HepG2 (cell line): ENCODE data around the gene FAM118B. TPM values are rescaled to one million over a fixed set of nuclear protein-coding genes. Genes with fewer than 3 reads are reported as not detected.

ENCODE experiments used
- BCL6 ChIP-seq: IDR thresholded peaks from 2 replicates; pipeline ENCODE4 v1.6.1; 2016; ENCODE audit warnings: missing genetic modification reagents, missing compliant biosample characterization
- DPF2 ChIP-seq: sonication (generic); formaldehyde crosslinking; IDR thresholded peaks from 2 replicates; pipeline ENCODE4 v1.4.0; 2020; ENCODE audit warnings: mild to moderate bottlenecking, low read depth, missing genetic modification reagents, borderline replicate concordance
- GATAD2A ChIP-seq: IDR thresholded peaks from 2 replicates; pipeline ENCODE4 v1.6.1; 2016
- MEF2D ChIP-seq: sonication (generic); formaldehyde crosslinking; IDR thresholded peaks from 2 replicates; pipeline ENCODE4 v1.5.1; 2020; ENCODE audit warnings: mild to moderate bottlenecking, missing genetic modification reagents
- PPARG ChIP-seq: conservative IDR thresholded peaks from 2 replicates; pipeline ENCODE4 v1.6.1; 2016; ENCODE audit warnings: missing biosample characterization, missing genetic modification reagents
- SOX5 ChIP-seq: IDR thresholded peaks from 2 replicates; pipeline ENCODE4 v1.6.1; 2016; ENCODE audit warnings: borderline replicate concordance
- ZFP90 ChIP-seq: sonication (generic); formaldehyde crosslinking; IDR thresholded peaks from 2 replicates; pipeline ENCODE4 v1.8.0; 2022; ENCODE audit warnings: missing genetic modification reagents, mild to moderate bottlenecking, inconsistent platforms, borderline replicate concordance
- ZKSCAN1 ChIP-seq: fragments of 150-350 bp; IDR thresholded peaks from 2 replicates; pipeline ENCODE4 v1.6.1; 2014; ENCODE audit warnings: low read length
- ZMYM3 ChIP-seq: sonication (generic); formaldehyde crosslinking; IDR thresholded peaks from 2 replicates; pipeline ENCODE4 v1.5.1; 2020; ENCODE audit warnings: mild to moderate bottlenecking, missing genetic modification reagents
- ZNF124 ChIP-seq: sonication (generic); formaldehyde crosslinking; IDR thresholded peaks from 2 replicates; pipeline ENCODE4 v1.4.0; 2020; ENCODE audit warnings: missing genetic modification reagents
- ZNF253 ChIP-seq: sonication (generic); formaldehyde crosslinking; IDR thresholded peaks from 2 replicates; pipeline ENCODE4 v1.8.0; 2022; ENCODE audit warnings: mild to moderate bottlenecking, missing genetic modification reagents, borderline replicate concordance
- polyA plus RNA-seq, 8 experiments: library from polyadenylated mRNA; depleted of rRNA in 3 of 8; stranded (reverse) in 7 of 8; unstranded in 1 of 8; fragments of >200 nt; fragmentation: Illumina TruSeq in 4 of 8; extraction: Trizol in 4 of 8; gene quantifications; 2 replicates each; pipeline versions ENCODE4 v1.2.1 to v1.2.3, GENCODE V29; 2011 to 2016; ENCODE audit warnings: low read depth in 4 of 8, missing spikeins in 1 of 8, mixed read lengths in 1 of 8; ENCODE audit not compliant: insufficient read depth in 1 of 8
- total RNA-seq, 5 experiments: library from RNA; depleted of rRNA; stranded (reverse); fragments of >200 nt; fragmentation: Illumina TruSeq; extraction: Trizol; gene quantifications; 2 replicates each; pipeline ENCODE4 v1.2.3, GENCODE V29; 2016; ENCODE audit warnings: low read depth in 1 of 5
- TF ChIP-seq, protein P1 (sequence below): IDR thresholded peaks from 2 replicates; pipeline ENCODE4 v1.6.1; 2012; ENCODE audit warnings: inconsistent platforms
- TF ChIP-seq, protein P2 (sequence below): sonication (generic); formaldehyde crosslinking; conservative IDR thresholded peaks from 2 replicates; pipeline ENCODE4 v1.4.0; 2020; ENCODE audit warnings: mild to moderate bottlenecking, missing genetic modification reagents, moderate library complexity
- TF ChIP-seq, protein P3 (sequence below): sonication (generic); formaldehyde crosslinking; IDR thresholded peaks from 2 replicates; pipeline ENCODE4 v1.8.1; 2023; ENCODE audit warnings: mild to moderate bottlenecking, moderate library complexity, missing genetic modification reagents
- TF ChIP-seq, protein P4 (sequence below): sonication (generic); formaldehyde crosslinking; IDR thresholded peaks from 2 replicates; pipeline ENCODE4 v1.4.0; 2020; ENCODE audit warnings: missing genetic modification reagents
- TF ChIP-seq, protein P5 (sequence below): sonication (generic); formaldehyde crosslinking; IDR thresholded peaks from 2 replicates; pipeline ENCODE4 v1.8.1; 2023; ENCODE audit warnings: mild to moderate bottlenecking, missing genetic modification reagents
- TF ChIP-seq, protein P6 (sequence below): sonication (generic); formaldehyde crosslinking; IDR thresholded peaks from 2 replicates; pipeline ENCODE4 v1.4.0; 2020; ENCODE audit warnings: missing genetic modification reagents
- TF ChIP-seq, protein P7 (sequence below): sonication (generic); formaldehyde crosslinking; IDR thresholded peaks from 2 replicates; pipeline ENCODE4 v1.9.0; 2022; ENCODE audit warnings: low read depth, missing genetic modification reagents

Gene FAM118B
- total and polyA plus RNA-seq, 2 of the 13 experiments (the other 11 are each of a cell fraction or from before 2014, with no cell fraction given), result 10.2 to 25.7 TPM

DNA sequence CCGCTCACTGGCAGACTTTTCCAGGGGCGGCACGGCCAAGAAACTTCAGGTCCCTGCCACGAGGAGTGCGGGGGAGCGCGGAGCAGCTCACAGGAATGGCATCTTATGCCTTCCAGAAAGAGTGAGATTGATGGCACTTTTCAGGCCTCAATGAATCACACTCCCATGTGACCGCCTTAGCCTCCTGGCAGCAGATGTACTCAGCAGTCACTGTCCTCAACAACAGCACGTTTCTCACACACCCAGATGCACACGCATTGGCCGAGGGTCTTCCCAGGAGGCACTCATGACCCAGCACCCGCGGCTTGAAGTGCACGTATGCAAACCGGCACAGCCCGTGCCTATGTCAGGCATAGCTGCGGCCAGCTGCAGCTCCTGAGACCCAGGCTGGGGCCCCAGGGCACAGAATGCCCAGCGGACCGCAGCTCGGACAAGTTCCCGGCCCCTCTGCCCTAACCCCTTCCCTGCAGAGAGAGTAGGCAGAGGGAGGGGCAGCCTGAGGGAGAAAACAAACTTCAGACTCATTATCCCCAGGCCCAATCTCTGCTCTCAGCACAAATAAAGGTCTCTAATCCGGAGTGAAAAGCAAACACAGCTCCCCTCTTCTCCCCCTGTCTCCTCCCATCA, 48.4 kb upstream of the FAM118B start (continued):
- TF ChIP-seq DPF2 (CRISPR knock-in tag) (0 out of 2 replicates have a peak, but pooled peaks have one; percentile 22), ZMYM3 (peak; percentile 50), MEF2D (CRISPR knock-in tag) (0 out of 2 replicates have a peak, but pooled peaks have one; percentile 44), BCL6 (CRISPR knock-in tag) (peak; percentile 70), PPARG (CRISPR knock-in tag) (0 out of 2 replicates have a peak, but pooled peaks have one; percentile 13), SOX5 (CRISPR knock-in tag) (peak; percentile 23; the same call in 1 of the 2 replicates), ZKSCAN1 (no peak), ZNF124 (CRISPR knock-in tag) (peak; percentile 22; the same call in 1 of the 2 replicates), GATAD2A (CRISPR knock-in tag) (peak; percentile 47), ZFP90 (CRISPR knock-in tag) (peak; percentile 75; the same call in 1 of the 2 replicates), ZNF253 (no peak)
- TF ChIP-seq, protein P1, sequence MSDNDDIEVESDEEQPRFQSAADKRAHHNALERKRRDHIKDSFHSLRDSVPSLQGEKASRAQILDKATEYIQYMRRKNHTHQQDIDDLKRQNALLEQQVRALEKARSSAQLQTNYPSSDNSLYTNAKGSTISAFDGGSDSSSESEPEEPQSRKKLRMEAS, result peak; percentile 70
- TF ChIP-seq, protein P2, sequence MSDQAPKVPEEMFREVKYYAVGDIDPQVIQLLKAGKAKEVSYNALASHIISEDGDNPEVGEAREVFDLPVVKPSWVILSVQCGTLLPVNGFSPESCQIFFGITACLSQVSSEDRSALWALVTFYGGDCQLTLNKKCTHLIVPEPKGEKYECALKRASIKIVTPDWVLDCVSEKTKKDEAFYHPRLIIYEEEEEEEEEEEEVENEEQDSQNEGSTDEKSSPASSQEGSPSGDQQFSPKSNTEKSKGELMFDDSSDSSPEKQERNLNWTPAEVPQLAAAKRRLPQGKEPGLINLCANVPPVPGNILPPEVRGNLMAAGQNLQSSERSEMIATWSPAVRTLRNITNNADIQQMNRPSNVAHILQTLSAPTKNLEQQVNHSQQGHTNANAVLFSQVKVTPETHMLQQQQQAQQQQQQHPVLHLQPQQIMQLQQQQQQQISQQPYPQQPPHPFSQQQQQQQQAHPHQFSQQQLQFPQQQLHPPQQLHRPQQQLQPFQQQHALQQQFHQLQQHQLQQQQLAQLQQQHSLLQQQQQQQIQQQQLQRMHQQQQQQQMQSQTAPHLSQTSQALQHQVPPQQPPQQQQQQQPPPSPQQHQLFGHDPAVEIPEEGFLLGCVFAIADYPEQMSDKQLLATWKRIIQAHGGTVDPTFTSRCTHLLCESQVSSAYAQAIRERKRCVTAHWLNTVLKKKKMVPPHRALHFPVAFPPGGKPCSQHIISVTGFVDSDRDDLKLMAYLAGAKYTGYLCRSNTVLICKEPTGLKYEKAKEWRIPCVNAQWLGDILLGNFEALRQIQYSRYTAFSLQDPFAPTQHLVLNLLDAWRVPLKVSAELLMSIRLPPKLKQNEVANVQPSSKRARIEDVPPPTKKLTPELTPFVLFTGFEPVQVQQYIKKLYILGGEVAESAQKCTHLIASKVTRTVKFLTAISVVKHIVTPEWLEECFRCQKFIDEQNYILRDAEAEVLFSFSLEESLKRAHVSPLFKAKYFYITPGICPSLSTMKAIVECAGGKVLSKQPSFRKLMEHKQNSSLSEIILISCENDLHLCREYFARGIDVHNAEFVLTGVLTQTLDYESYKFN (CRISPR knock-in tag), result peak; percentile 76
- TF ChIP-seq, protein P3, sequence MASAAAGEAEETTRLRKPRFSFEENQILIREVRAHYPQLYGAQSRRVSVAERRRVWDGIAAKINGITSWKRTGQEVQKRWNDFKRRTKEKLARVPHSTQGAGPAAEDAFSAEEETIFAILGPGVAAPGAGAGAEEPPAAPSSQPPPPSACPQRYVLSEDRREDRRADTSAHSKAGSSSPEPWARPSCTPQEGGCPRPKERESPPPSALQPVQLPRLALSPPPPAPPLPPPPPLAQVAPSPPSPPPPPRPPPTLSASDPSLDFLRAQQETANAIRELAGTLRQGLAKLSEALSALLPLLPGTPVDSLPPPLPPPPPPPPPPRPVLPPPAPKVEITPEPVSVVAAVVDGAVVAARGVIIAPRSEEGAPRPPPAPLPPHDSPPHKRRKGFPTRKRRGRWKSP (CRISPR knock-in tag), result peak; percentile 49; the same call in 1 of the 2 replicates
- TF ChIP-seq, protein P4, sequence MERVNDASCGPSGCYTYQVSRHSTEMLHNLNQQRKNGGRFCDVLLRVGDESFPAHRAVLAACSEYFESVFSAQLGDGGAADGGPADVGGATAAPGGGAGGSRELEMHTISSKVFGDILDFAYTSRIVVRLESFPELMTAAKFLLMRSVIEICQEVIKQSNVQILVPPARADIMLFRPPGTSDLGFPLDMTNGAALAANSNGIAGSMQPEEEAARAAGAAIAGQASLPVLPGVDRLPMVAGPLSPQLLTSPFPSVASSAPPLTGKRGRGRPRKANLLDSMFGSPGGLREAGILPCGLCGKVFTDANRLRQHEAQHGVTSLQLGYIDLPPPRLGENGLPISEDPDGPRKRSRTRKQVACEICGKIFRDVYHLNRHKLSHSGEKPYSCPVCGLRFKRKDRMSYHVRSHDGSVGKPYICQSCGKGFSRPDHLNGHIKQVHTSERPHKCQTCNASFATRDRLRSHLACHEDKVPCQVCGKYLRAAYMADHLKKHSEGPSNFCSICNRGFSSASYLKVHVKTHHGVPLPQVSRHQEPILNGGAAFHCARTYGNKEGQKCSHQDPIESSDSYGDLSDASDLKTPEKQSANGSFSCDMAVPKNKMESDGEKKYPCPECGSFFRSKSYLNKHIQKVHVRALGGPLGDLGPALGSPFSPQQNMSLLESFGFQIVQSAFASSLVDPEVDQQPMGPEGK, result peak; percentile 54
- TF ChIP-seq, protein P5, sequence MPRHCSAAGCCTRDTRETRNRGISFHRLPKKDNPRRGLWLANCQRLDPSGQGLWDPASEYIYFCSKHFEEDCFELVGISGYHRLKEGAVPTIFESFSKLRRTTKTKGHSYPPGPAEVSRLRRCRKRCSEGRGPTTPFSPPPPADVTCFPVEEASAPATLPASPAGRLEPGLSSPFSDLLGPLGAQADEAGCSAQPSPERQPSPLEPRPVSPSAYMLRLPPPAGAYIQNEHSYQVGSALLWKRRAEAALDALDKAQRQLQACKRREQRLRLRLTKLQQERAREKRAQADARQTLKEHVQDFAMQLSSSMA (CRISPR knock-in tag), result peak; percentile 84
- TF ChIP-seq, protein P6, sequence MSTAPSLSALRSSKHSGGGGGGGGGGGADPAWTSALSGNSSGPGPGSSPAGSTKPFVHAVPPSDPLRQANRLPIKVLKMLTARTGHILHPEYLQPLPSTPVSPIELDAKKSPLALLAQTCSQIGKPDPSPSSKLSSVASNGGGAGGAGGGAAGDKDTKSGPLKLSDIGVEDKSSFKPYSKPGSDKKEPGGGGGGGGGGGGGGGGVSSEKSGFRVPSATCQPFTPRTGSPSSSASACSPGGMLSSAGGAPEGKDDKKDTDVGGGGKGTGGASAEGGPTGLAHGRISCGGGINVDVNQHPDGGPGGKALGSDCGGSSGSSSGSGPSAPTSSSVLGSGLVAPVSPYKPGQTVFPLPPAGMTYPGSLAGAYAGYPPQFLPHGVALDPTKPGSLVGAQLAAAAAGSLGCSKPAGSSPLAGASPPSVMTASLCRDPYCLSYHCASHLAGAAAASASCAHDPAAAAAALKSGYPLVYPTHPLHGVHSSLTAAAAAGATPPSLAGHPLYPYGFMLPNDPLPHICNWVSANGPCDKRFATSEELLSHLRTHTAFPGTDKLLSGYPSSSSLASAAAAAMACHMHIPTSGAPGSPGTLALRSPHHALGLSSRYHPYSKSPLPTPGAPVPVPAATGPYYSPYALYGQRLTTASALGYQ (CRISPR knock-in tag), result peak; percentile 71; the same call in 1 of the 2 replicates
- TF ChIP-seq, protein P7, sequence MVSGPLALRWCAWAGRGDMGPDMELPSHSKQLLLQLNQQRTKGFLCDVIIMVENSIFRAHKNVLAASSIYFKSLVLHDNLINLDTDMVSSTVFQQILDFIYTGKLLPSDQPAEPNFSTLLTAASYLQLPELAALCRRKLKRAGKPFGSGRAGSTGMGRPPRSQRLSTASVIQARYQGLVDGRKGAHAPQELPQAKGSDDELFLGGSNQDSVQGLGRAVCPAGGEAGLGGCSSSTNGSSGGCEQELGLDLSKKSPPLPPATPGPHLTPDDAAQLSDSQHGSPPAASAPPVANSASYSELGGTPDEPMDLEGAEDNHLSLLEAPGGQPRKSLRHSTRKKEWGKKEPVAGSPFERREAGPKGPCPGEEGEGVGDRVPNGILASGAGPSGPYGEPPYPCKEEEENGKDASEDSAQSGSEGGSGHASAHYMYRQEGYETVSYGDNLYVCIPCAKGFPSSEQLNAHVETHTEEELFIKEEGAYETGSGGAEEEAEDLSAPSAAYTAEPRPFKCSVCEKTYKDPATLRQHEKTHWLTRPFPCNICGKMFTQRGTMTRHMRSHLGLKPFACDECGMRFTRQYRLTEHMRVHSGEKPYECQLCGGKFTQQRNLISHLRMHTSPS, result peak; percentile 77
